NCI-H1930 (cell line): ENCODE measurements around the gene PYDC1.
"Not testable (repeated sequence)": the region's sequence is repeated elsewhere in the genome, so short reads cannot be mapped to it uniquely, and the experiment has no call there.

Experiments used
- DNase-seq, 2 experiments: peaks; one replicate each; lab custom pipeline; 2025; lab: John Stamatoyannopoulos, UW

PYDC1 gene

GRCh38 chr16:31179219-31179746 lies 37.7 kb downstream of the PYDC1 start:
- no peak for DNase-seq

GRCh38 chr16:31177136-31177535 lies 39.8 kb downstream of the PYDC1 start:
- DNase-seq: no peak

DNA sequence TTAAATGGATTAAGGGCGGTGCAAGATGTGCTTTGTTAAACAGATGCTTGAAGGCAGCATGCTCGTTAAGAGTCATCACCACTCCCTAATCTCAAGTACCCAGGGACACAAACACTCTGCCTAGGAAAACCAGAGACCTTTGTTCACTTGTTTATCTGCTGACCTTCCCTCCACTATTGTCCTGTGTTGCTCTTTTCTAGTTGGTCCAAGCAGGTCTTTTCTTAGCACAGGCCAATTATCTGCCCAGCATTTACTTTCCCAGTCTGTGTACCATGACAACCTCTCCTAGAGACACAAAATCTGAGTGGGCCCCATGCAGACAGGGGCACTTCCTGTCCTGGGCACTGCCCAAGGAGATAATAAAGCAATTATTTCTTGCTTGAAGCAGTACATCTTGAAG lies 46.9 kb downstream of the PYDC1 start:
- DNase-seq: not testable (repeated sequence)

GRCh38 chr16:31168848-31169247 lies 48.1 kb downstream of the PYDC1 start:
- no peak for DNase-seq

- no peak for DNase-seq
Observed at GRCh38 chr16:31167315-31167714, 49.6 kb downstream of the PYDC1 start.
